ENCODE data around the gene AKR1C4.
"Not testable (repeated sequence)": the region's sequence is repeated elsewhere in the genome, so short reads cannot be mapped to it uniquely, and the experiment has no call there.

Gene AKR1C4

DNA sequence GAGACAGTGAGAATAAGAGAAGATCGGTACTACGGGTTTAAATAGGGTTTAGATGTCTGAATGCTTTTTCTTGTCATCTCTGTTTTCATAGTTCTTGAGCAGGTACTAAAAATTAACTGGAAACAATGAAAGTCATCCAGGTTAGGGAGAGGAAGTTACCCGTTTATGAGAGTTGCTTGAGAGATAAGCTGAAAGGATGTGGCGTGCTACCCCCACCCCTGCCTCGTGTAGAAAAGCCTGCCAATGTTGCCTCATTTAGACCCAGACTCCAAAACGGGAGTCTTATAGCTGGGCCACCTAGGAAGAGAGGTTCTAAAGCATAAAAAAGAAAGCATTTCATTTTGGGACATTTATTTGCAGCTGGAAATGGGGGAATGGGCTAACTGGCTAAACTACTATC lies 10.2 kb downstream of the AKR1C4 start:
- no peaks in the 10 kb centered on the region for H3K4me1 ChIP-seq (ENCODE audit: control insufficient read depth, insufficient read depth, low read length, unreplicated experiment)
- no peak overlapping the region for H3K4me3 ChIP-seq (ENCODE audit: low read depth, low read length)
- no peak overlapping the region for H2AFZ ChIP-seq (ENCODE audit: low read length, unreplicated experiment)
- no peaks in the 10 kb centered on the region for H3K36me3 ChIP-seq (ENCODE audit: insufficient read depth, low read length)
- peaks cover 65% of the 10 kb centered on the region for H3K27me3 ChIP-seq (ENCODE audit: insufficient read depth, low read length)
- no peak overlapping the region for H3K27ac ChIP-seq (ENCODE audit: low read depth, low read length)
- H3K79me2 ChIP-seq (ENCODE audit: control insufficient read depth, insufficient read depth, low read length, unreplicated experiment) = no peaks in the 10 kb centered on the region

DNA sequence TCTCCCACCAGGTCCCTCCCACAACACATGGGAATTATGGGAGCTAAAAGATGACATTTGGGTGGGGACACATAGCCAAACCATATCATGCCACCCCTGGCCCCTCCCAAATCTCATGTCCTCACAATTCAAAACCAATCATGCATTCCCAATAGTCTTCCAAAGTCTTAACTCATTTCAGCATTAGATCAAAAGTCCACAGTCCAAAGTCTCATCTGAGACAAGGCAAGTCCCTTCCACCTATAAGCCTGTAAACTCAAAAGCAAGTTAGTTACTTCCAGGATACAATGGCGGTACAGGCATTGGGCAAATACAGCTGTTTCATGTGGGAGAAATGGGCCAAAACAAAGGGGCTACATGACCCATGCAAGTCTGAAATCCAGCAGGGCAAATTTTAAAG lies 13.1 kb downstream of the AKR1C4 start:
- peaks cover 53% of the 10 kb centered on the region for H3K27me3 ChIP-seq (ENCODE audit: insufficient read depth, low read length)
- H3K36me3 ChIP-seq (ENCODE audit: insufficient read depth, low read length); H2AFZ ChIP-seq (ENCODE audit: low read length, unreplicated experiment); H3K4me1 ChIP-seq (ENCODE audit: control insufficient read depth, insufficient read depth, low read length, unreplicated experiment); H3K79me2 ChIP-seq (ENCODE audit: control insufficient read depth, insufficient read depth, low read length, unreplicated experiment); H3K27ac ChIP-seq (ENCODE audit: low read depth, low read length); H3K4me3 ChIP-seq (ENCODE audit: low read depth, low read length): not testable (repeated sequence)

DNA sequence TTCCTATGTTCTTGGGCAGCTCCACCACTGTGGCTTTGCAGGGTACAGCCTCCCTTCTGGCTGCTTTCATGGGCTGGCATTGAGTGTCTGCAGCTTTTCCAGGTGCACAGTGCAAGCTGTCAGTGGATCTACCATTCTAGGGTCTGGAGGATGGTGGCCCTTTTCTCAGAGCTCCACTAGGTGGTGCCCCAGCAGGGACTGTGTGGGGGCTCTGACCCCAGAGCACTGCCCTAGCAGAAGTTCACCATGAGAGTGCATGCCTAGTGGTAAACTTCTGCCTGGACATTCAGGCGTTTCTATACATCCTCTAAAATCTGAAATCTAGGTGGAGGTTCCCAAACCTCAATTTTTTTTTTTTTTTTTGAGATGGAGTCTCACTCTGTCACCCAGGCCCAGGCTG lies 13.6 kb downstream of the AKR1C4 start:
- not testable (repeated sequence) for H3K79me2 ChIP-seq (ENCODE audit: control insufficient read depth, insufficient read depth, low read length, unreplicated experiment); H2AFZ ChIP-seq (ENCODE audit: low read length, unreplicated experiment); H3K4me3 ChIP-seq (ENCODE audit: low read depth, low read length); H3K36me3 ChIP-seq (ENCODE audit: insufficient read depth, low read length); H3K27ac ChIP-seq (ENCODE audit: low read depth, low read length); H3K4me1 ChIP-seq (ENCODE audit: control insufficient read depth, insufficient read depth, low read length, unreplicated experiment)
- H3K27me3 ChIP-seq (ENCODE audit: insufficient read depth, low read length) = peaks cover 54% of the 10 kb centered on the region

GRCh38 chr10:5211696-5212536 lies 15.3 kb downstream of the AKR1C4 start:
- no peak overlapping the region for H3K4me3 ChIP-seq (ENCODE audit: low read depth, low read length)
- peaks cover 40% of the 10 kb centered on the region for H3K27me3 ChIP-seq (ENCODE audit: insufficient read depth, low read length)
- H3K4me1 ChIP-seq (ENCODE audit: control insufficient read depth, insufficient read depth, low read length, unreplicated experiment) = no peaks in the 10 kb centered on the region
- no peaks in the 10 kb centered on the region for H3K79me2 ChIP-seq (ENCODE audit: control insufficient read depth, insufficient read depth, low read length, unreplicated experiment)
- H2AFZ ChIP-seq (ENCODE audit: low read length, unreplicated experiment) = no peak overlapping the region
- no peaks in the 10 kb centered on the region for H3K36me3 ChIP-seq (ENCODE audit: insufficient read depth, low read length)
- no peak overlapping the region for H3K27ac ChIP-seq (ENCODE audit: low read depth, low read length)

GRCh38 chr10:5216801-5217200 lies 20.2 kb downstream of the AKR1C4 start:
- no peaks in the 10 kb centered on the region for H3K79me2 ChIP-seq (ENCODE audit: control insufficient read depth, insufficient read depth, low read length, unreplicated experiment)
- no peak overlapping the region for H3K4me3 ChIP-seq (ENCODE audit: low read depth, low read length)
- H3K27me3 ChIP-seq (ENCODE audit: insufficient read depth, low read length) = peaks cover 19% of the 10 kb centered on the region
- no peaks in the 10 kb centered on the region for H3K36me3 ChIP-seq (ENCODE audit: insufficient read depth, low read length)
- no peaks in the 10 kb centered on the region for H3K4me1 ChIP-seq (ENCODE audit: control insufficient read depth, insufficient read depth, low read length, unreplicated experiment)
- no peak overlapping the region for H2AFZ ChIP-seq (ENCODE audit: low read length, unreplicated experiment)
- H3K27ac ChIP-seq (ENCODE audit: low read depth, low read length) = no peak overlapping the region

DNA sequence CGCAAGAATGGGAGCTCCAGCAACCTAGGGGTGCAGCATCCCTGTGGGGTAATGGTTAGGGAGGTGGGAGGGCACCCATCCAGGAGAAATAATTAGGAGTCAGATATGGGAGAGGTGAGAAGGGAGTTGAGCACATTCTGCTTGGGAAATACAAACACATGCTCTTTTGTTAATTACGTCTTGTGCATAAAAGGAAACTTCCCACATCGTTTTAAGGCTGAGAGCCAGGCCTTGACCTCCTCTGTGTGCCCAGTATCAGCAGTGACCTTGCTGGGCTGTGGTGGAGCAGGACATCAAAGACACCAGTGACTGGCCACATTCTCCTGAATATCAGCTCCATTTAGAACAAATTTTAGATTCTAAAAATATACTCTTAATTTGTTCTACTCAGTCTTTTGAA lies 22.6 kb downstream of the AKR1C4 start:
- Histone ChIP-seq H3K4me3 (ENCODE audit: low read depth, low read length) (no peak overlapping the region), H2AFZ (ENCODE audit: low read length, unreplicated experiment) (no peak overlapping the region), H3K36me3 (ENCODE audit: insufficient read depth, low read length) (no peaks in the 10 kb centered on the region), H3K4me1 (ENCODE audit: control insufficient read depth, insufficient read depth, low read length, unreplicated experiment) (no peaks in the 10 kb centered on the region), H3K27ac (ENCODE audit: low read depth, low read length) (no peak overlapping the region), H3K79me2 (ENCODE audit: control insufficient read depth, insufficient read depth, low read length, unreplicated experiment) (no peaks in the 10 kb centered on the region), H3K27me3 (ENCODE audit: insufficient read depth, low read length) (peaks cover 7% of the 10 kb centered on the region)

- not testable (repeated sequence) for H3K4me1 ChIP-seq (ENCODE audit: control insufficient read depth, insufficient read depth, low read length, unreplicated experiment); H3K27ac ChIP-seq (ENCODE audit: low read depth, low read length); H3K27me3 ChIP-seq (ENCODE audit: insufficient read depth, low read length); H3K36me3 ChIP-seq (ENCODE audit: insufficient read depth, low read length); H2AFZ ChIP-seq (ENCODE audit: low read length, unreplicated experiment); H3K79me2 ChIP-seq (ENCODE audit: control insufficient read depth, insufficient read depth, low read length, unreplicated experiment); H3K4me3 ChIP-seq (ENCODE audit: low read depth, low read length)
Observed at GRCh38 chr10:5222942-5223341, 26.3 kb downstream of the AKR1C4 start.

DNA sequence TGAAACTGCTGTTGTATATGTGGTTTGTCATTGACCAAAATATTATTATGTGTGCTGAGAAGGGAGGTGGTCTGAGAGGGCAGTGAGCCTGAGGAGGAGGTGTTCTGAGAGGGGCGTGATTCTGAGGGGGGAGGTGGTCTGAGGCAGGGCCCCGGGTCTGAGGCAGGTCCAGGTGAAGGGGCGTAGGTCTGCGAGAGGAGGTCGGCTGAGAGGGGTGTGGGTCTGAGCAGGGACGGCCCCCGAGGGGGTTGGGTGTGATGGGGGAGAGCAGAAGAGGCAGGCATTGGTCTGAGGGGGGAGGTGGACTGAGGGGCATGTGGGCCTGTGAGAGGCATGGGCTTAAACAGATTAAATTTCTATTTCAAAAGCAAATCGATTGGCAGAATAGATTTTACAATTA lies 32.4 kb downstream of the AKR1C4 start:
- H3K36me3 ChIP-seq (ENCODE audit: insufficient read depth, low read length) = no peaks in the 10 kb centered on the region
- no peak overlapping the region for H3K27ac ChIP-seq (ENCODE audit: low read depth, low read length)
- no peaks in the 10 kb centered on the region for H3K79me2 ChIP-seq (ENCODE audit: control insufficient read depth, insufficient read depth, low read length, unreplicated experiment)

DNA sequence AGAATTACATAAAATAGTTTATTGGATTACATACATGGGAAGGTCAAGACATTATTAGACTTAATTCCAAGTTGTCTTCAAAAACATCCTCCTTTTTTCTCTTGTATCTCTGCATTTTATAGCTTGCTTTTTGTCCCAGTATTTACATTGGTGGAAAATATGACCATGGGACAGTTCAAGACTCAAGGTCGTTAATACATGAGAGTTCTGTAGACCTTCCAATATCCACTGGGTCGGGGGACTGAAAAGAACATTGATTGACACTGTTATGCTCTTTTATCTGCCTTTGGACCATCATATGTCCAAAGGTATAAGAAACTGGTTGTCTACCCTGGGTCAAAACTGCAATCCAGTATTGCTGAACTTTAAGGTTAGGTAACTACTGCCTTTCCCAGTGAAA lies 36.7 kb downstream of the AKR1C4 start:
- no peaks in the 10 kb centered on the region for H3K36me3 ChIP-seq (ENCODE audit: insufficient read depth, low read length)
- H3K27me3 ChIP-seq (ENCODE audit: insufficient read depth, low read length) = peaks cover 13% of the 10 kb centered on the region; the same call in 1 of the 2 replicates
- no peak overlapping the region for H2AFZ ChIP-seq (ENCODE audit: low read length, unreplicated experiment)
- no peak overlapping the region for H3K27ac ChIP-seq (ENCODE audit: low read depth, low read length)
- H3K4me1 ChIP-seq (ENCODE audit: control insufficient read depth, insufficient read depth, low read length, unreplicated experiment) = no peaks in the 10 kb centered on the region
- no peak overlapping the region for H3K4me3 ChIP-seq (ENCODE audit: low read depth, low read length)
- no peaks in the 10 kb centered on the region for H3K79me2 ChIP-seq (ENCODE audit: control insufficient read depth, insufficient read depth, low read length, unreplicated experiment)

More for the DNA sequence above, 32.4 kb downstream of the AKR1C4 start:
- H3K27me3 ChIP-seq (ENCODE audit: insufficient read depth, low read length) = peaks cover 13% of the 10 kb centered on the region; the same call in 1 of the 2 replicates
- H3K4me1 ChIP-seq (ENCODE audit: control insufficient read depth, insufficient read depth, low read length, unreplicated experiment) = no peaks in the 10 kb centered on the region
- H3K4me3 ChIP-seq (ENCODE audit: low read depth, low read length) = no peak overlapping the region
- no peak overlapping the region for H2AFZ ChIP-seq (ENCODE audit: low read length, unreplicated experiment)

DNA sequence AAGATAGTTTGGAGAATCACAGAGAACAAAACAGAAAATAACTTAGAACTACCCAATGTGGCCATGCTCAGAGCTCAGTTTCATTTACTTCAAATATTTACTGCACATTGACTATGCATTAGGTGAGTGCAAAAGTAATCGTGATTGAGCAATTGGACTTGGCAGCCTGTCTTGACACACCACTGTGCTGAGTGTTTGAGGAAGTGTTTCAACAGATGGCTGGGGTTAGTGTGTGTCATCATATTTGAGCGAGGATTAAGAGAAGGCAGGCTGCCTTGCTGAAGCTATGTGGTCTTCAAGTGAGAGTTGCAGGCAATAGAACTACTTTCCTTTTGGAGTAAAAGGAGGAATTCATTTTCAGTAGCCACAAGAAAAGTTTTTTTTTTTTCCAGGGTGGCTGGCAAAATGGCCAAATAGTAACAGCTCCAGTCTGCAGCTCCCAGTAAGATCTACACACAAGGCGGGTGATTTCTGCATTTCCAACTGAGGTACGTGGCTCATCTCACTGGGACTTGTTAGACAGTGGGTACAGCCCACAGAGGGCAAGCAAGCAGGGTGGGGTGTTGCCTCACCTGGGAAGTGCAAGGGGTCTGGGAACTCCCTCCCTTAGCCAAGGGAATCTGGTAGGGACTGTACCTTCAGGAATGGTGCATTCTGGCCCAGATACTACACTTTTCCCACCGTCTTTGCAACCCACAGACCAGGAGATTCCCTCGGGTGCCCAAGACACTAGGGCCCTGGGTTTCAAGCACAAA lies 37.6 kb downstream of the AKR1C4 start:
- Histone ChIP-seq H3K4me3 (ENCODE audit: low read depth, low read length) (no peak overlapping the region), H2AFZ (ENCODE audit: low read length, unreplicated experiment) (no peak overlapping the region), H3K79me2 (ENCODE audit: control insufficient read depth, insufficient read depth, low read length, unreplicated experiment) (no peaks in the 10 kb centered on the region), H3K4me1 (ENCODE audit: control insufficient read depth, insufficient read depth, low read length, unreplicated experiment) (no peaks in the 10 kb centered on the region), H3K36me3 (ENCODE audit: insufficient read depth, low read length) (no peaks in the 10 kb centered on the region), H3K27ac (ENCODE audit: low read depth, low read length) (no peak overlapping the region), H3K27me3 (ENCODE audit: insufficient read depth, low read length) (peaks cover 13% of the 10 kb centered on the region; the same call in 1 of the 2 replicates)

- H3K36me3 ChIP-seq (ENCODE audit: insufficient read depth, low read length); H3K27ac ChIP-seq (ENCODE audit: low read depth, low read length); H3K4me3 ChIP-seq (ENCODE audit: low read depth, low read length); H3K79me2 ChIP-seq (ENCODE audit: control insufficient read depth, insufficient read depth, low read length, unreplicated experiment); H2AFZ ChIP-seq (ENCODE audit: low read length, unreplicated experiment); H3K4me1 ChIP-seq (ENCODE audit: control insufficient read depth, insufficient read depth, low read length, unreplicated experiment): not testable (repeated sequence)
- H3K27me3 ChIP-seq (ENCODE audit: insufficient read depth, low read length) = peaks cover 16% of the 10 kb centered on the region; the same call in 1 of the 2 replicates
Observed at GRCh38 chr10:5237541-5237940, 40.9 kb downstream of the AKR1C4 start.

Data from ACC112 (cell line).